AG08395 (cell line): ENCODE measurements around the gene RNLS.
"Not testable (repeated sequence)": the region's sequence is repeated elsewhere in the genome, so short reads cannot be mapped to it uniquely, and the experiment has no call there.

Experiments used
- DNase-seq: peaks from one replicate; pipeline ENCODE4 v3.0.0; 2012; ENCODE audit warnings: mixed read lengths, low spot score

The RNLS gene

GRCh38 chr10:88293073-88293472 is 290.0 kb downstream of the RNLS start:
- no peak for DNase-seq

DNA sequence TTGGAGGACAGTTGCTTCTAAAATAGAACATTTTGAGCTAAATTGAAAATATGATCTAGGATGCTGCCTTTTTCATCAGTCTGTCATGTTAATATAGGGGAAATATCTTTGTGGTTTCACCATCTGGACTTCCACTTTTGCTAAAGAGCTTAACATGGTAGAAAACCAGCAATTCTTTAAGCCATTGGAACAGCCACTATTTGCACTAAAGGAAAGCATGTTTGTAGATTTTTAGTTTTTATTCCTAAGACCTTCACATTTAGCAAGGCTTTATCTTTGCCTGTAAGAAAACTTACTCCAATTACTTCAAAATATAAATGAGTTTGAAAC is 291.0 kb downstream of the RNLS start:
- DNase-seq, result no peak

GRCh38 chr10:88291289-88292184 is 291.6 kb downstream of the RNLS start:
- DNase-seq, result no peak

DNA sequence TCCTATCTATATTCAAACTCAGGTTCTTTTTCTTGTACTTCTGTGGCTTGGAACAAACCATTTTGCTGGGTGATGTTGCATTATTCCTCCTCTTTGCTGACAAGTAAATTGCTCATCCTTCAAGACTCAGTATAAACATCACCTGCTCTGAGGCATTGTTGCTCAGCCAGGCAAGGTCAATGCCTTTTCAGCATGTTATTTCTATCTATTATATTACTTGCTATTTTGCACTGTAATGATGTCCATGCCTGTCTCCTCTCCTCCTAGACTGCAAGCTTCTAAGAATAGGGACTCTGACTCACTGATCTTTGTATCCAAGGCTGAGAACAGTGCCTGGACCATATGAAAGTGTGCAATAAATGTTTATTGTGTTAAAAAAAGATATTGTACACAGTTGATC is 293.8 kb downstream of the RNLS start:
- no peak for DNase-seq

- no peak for DNase-seq
Observed at GRCh38 chr10:88288320-88289059, 294.6 kb downstream of the RNLS start.

DNA sequence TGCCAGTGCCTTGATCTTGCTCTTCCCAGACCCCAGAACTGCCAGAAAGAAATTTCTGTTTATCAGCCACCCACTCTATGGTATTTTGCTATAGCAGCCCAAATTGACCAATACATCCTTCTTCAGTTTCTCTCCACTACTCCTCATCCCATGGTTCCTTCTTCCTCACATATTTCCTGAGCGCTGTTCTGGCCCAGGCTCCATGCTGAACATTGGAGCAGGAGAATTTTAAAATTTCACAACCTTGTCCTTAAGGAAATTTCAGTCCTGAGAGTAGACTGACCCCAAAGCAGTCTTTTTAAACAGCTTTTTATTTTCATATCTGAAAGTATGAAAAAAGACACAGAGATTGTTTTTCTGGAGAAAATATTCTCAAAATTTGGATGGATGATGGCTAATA is 297.1 kb downstream of the RNLS start:
- DNase-seq, result no peak

DNA sequence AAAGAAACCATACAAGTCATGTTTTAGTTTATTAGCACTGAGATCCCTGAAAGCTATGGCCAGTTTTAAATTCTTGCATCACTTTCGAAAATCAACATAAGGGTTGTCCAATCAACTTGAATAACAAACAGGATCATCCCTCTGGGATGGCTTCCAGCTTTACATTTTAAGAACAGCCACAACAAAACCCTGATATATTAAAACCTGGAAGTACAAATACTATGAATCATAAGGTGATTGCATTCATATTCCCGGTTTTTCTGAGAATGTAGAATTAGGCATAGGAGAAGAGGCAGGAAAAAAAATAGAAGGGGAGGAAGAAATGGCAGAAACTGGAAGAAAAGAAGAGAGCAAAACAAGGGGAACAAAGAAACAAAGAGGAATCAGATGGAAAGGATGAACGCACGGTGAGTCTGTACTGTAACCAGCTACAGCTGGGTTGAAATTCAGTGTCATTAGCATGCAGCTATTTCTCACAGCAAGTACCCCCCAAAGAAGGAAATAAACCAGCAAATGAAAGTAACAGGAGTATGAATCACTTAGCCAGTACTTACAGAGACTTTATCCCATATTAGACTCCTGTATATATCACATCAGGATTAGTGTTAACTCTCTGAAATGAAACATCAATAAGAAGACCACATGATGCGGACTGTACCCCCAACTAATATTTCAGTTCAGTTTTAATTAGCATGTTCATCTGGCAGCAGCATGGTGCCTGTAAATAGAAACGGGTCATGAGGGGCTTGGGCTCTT is 301.3 kb downstream of the RNLS start:
- peak; percentile 70 for DNase-seq

DNA sequence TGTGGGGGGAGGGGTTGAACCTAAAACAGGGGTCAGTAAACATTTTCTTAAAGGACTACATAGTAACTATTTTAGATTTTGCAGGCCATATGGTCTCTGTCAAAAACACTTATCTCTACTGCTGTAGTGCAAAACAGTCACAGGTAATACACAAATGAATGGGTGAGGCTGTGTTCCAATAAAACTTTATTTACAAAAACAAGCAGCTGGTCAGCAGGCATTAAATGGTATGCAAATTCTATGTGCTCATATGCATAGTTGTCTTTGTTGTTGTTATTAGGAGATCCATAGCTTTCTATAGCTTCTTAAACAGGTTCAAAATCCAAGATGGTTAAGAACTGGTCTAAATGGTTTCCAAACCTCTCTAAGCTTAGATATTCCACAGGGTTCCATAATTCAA is 302.6 kb downstream of the RNLS start:
- DNase-seq, result no peak

- DNase-seq, result no peak
Observed at GRCh38 chr10:88278912-88279311, 304.2 kb downstream of the RNLS start.

DNA sequence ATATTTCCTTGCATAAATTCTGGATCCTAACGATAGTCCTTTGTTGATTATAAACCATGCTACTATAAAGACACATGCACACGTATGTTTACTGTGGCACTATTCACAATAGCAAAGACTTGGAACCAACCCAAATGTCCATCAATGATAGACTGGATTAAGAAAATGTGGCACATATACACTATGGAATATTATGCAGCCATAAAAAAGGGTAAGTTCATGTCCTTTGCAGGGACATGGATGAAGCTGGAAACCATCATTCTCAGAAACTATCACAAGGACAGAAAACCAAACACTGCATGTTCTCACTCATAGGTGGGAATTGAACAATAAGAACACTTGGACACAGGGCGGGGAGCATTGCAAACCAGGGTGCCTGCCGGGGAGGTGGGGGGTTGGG is 306.2 kb downstream of the RNLS start:
- not testable (repeated sequence) for DNase-seq

GRCh38 chr10:88274286-88274685 is 308.8 kb downstream of the RNLS start:
- no peak for DNase-seq

GRCh38 chr10:88273567-88273966 is 309.6 kb downstream of the RNLS start:
- no peak for DNase-seq

DNA sequence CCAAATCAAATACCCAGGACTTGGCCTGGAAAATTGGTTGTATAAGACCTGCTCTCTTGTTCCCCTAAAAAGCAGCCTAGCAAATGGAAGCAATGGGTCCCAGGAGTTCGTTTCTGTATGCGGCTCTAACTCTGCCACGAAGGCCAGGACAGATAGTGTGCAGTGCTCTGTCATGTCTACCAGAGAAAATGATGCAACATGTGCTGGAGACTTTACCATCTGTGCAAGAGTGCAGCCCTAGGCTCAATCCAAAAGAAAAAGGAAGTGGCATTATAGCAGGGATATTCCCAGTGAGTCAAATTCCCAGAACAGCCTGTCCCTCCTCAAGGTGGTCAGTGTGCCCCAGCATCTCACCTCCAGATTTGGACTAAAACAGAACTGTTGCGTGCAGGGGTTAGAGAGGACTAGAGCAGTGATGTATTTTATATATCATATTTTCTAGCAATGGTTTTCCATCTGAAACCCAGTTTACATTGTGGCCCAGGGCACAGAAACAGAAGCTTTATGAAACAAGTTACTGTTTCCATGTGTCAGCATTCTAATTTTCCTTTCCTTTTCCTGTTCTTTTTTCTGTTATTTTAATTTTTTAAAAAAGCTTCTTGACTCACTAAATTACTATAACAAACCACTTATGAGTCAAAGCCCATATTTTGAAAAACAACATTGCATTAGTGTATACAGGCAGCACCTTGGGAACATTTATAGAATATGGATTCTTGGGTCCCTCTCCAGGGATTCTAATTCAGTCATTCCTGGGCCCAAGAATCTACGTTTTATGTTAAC is 311.2 kb downstream of the RNLS start:
- peak; percentile 38 for DNase-seq

GRCh38 chr10:88270871-88271713 is 312.0 kb downstream of the RNLS start:
- peak; percentile 60 for DNase-seq

DNA sequence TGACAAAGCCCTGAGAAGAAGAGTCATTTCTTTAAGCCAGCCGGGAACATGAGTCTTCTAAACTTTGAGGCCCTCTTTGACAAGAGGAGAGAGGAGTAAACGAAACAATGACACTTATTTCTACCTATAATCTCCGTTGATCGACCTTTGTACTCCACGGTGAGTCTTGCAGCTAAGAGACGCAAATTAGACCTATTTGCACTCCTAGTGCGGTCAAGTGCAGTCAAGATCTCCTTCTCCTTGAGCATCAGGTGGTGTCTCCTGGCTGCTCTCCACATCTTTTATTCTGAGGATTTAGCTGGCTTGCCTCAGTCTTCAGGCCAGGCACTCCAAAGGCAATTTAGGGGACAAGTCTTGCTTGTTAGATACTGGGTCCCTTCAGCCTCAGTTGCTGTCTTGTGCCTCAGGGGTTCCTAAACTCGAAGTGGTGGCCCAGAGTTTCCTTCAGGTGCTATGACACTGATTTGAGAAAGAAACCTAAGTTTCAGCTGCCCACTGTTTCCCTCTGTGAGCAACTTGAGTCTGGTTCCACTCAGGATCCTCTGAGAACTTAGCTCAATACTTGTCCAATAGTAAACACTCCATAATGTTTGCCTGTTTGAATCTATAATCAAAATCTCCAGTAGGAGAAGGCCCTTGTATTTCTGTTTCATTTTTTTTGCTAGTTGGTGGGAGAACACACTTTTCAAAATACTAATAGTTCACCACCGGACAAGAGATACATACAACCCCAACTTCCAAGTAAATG is 312.9 kb downstream of the RNLS start:
- no peak for DNase-seq

- DNase-seq, result no peak
Observed at GRCh38 chr10:88262591-88263234, 320.4 kb downstream of the RNLS start.

DNA sequence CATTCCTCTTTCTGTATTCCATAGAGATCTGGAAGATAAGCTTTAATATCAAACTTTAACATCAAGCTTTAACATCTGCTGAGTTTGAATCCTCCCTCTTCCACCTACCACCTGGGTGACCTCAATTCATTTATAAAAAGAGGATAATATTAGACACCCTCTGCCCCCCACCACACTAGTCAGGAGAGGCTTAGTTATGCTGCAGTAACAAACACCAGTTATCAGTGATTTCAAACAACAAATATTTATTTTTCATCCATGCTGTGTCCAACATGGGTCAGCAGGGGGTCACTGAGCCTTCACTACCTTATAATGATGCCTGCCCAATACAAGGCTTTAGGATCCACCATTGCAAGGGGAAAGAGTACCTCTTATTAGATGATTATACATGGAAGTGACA is 322.0 kb downstream of the RNLS start:
- DNase-seq, result no peak

DNA sequence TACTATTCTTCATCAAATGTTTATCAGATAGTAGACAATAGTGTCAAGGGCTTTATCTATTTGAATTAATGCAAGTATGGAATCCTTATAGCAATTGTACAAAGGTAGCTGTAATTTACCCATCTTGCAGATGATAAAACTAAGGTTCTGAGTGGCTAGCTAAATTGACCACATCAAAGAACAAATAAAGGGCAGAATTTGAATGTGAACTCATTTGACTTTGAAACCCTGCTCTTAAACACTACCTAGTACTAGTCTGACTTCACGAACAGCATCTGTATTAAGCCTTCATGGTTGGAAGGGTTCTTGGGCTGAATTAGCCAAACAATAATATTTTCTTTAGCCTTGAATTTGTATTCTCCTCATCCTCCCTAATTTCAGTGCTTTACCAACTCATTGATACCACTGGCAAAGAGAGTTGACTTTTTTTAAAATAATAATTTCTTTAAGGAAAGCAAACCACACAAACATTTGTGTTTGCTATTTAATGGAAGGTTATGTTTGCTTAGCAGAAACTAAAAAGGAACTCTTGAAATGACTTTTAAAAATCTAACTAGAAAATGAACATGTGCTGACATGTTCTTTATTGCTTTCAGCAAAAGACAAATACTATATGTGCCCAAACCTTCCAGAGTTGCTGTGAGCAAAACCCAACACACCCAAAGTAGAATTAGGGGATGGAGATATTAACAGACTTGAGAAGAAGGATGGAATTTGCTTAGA is 322.6 kb downstream of the RNLS start:
- DNase-seq, result no peak

- DNase-seq, result no peak
Observed at GRCh38 chr10:88259381-88259780, 323.7 kb downstream of the RNLS start.
